Osteocyte (in vitro differentiated cells): ENCODE data around the gene HGD. TPM values are rescaled to one million over a fixed set of nuclear protein-coding genes. Genes with fewer than 3 reads are reported as not detected.

Source experiments
- DNase-seq: peaks from one replicate; pipeline ENCODE4 v3.0.0; 2021; ENCODE audit warnings: mixed read lengths; ENCODE audit not compliant: unreplicated experiment; ENCODE audit errors: extremely low spot score
- H3K27ac Mint-ChIP-seq: one replicate; pipeline ENCODE4 v1.8.0; 2021; ENCODE audit warnings: mild to moderate bottlenecking, mixed read lengths; ENCODE audit not compliant: unreplicated experiment
- H3K27me3 Mint-ChIP-seq: one replicate; pipeline ENCODE4 v1.8.0; 2021; ENCODE audit warnings: mixed read lengths; ENCODE audit not compliant: unreplicated experiment
- H3K36me3 Mint-ChIP-seq: one replicate; pipeline ENCODE4 v1.8.0; 2021; ENCODE audit warnings: mixed read lengths; ENCODE audit not compliant: unreplicated experiment
- H3K4me1 Mint-ChIP-seq: one replicate; pipeline ENCODE4 v1.8.0; 2021; ENCODE audit warnings: mixed read lengths; ENCODE audit not compliant: unreplicated experiment
- H3K4me3 Mint-ChIP-seq: one replicate; pipeline ENCODE4 v1.8.0; 2021; ENCODE audit warnings: mild to moderate bottlenecking, moderate library complexity, mixed read lengths; ENCODE audit not compliant: unreplicated experiment
- H3K9me3 Mint-ChIP-seq: one replicate; pipeline ENCODE4 v1.8.0; 2021; ENCODE audit warnings: mixed read lengths; ENCODE audit not compliant: unreplicated experiment
- total RNA-seq: library from RNA; stranded (reverse); gene quantifications from 2 replicates; pipeline ENCODE4 v1.2.1, GENCODE V29; 2021
- TF ChIP-seq, protein P1 (sequence below): fragments of 200-600 bp; sonication (generic); IDR thresholded peaks from 2 replicates; pipeline ENCODE4 v1.5.0; 2021; ENCODE audit warnings: antibody characterized with exemption, mild to moderate bottlenecking, moderate library complexity

Gene HGD
- total RNA-seq, 1 donor from 2014 or later = 0.27 TPM

DNA sequence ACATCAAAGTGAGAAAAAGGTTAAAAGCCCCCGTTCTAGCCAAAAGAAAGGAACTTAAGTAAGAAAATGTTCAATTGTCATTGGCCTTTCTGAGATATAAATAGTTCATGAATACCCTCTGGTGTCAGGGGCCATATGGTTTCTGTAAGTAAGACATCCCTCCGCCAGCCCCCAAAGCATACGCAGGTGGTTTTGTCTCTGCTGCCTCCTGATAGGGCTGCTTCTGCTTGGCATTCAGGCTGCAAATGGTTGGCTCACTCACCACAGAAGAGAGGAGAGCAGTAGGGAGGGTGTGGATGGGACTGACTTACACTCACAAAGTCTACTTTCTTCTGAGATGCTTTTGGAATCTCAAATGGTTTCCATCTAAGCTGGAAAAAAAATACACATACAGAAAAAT lies 29.8 kb downstream of the HGD start:
- TF ChIP-seq, protein P1, sequence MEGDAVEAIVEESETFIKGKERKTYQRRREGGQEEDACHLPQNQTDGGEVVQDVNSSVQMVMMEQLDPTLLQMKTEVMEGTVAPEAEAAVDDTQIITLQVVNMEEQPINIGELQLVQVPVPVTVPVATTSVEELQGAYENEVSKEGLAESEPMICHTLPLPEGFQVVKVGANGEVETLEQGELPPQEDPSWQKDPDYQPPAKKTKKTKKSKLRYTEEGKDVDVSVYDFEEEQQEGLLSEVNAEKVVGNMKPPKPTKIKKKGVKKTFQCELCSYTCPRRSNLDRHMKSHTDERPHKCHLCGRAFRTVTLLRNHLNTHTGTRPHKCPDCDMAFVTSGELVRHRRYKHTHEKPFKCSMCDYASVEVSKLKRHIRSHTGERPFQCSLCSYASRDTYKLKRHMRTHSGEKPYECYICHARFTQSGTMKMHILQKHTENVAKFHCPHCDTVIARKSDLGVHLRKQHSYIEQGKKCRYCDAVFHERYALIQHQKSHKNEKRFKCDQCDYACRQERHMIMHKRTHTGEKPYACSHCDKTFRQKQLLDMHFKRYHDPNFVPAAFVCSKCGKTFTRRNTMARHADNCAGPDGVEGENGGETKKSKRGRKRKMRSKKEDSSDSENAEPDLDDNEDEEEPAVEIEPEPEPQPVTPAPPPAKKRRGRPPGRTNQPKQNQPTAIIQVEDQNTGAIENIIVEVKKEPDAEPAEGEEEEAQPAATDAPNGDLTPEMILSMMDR = no peak
- no peak overlapping the region for H3K27ac Mint-ChIP-seq
- H3K9me3 Mint-ChIP-seq = no peaks in the 10 kb centered on the region
- DNase-seq = no peak
- H3K4me3 Mint-ChIP-seq = no peak overlapping the region
- H3K27me3 Mint-ChIP-seq = no peaks in the 10 kb centered on the region
- no peaks in the 10 kb centered on the region for H3K36me3 Mint-ChIP-seq
- H3K4me1 Mint-ChIP-seq = peaks cover 12% of the 10 kb centered on the region

DNA sequence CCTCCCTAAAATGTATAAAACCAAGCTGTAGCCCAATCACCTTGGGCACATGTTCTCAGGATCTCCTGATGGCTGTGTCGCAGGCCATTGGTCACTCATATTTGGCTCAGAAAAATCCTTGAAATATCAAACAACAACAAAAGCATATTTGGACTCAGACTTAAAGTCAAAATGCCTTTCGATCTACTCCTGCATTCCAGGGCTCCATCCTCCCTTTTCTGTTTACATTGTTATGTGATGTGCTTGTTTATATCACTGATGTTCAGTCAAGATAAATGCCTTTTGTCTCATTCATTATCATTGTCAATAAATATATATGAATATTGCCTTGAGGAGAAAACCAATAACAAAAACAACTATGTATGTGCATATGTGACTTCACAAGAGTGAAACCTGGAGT lies 31.7 kb downstream of the HGD start:
- Mint-ChIP-seq H3K4me3 (no peak overlapping the region), H3K36me3 (no peaks in the 10 kb centered on the region), H3K4me1 (peaks cover 27% of the 10 kb centered on the region), H3K27me3 (no peaks in the 10 kb centered on the region), H3K27ac (no peak overlapping the region), H3K9me3 (no peaks in the 10 kb centered on the region)
- no peak for DNase-seq
- TF ChIP-seq, protein P1 = no peak

DNA sequence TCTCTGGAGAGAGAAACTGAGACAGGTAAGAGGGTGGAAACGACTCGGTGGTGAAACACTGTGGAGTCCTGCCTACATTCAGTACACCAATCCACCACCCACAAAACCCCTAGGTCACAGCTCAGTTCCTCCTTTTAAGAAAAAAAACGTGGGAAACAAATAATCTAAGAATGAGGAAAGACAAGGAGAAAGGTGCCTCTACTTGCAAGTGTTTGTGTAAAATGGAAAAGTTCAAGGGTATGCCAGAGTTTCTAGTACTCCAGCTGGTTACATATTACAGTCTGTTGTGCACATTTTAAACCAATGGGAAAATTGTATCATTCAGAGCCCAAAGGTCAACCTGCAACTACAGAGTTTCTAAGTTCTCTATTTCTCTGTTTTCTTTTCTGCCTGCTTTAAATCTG lies 32.2 kb downstream of the HGD start:
- Mint-ChIP-seq H3K4me3 (no peak overlapping the region), H3K27me3 (no peaks in the 10 kb centered on the region), H3K9me3 (no peaks in the 10 kb centered on the region), H3K4me1 (peaks cover 32% of the 10 kb centered on the region), H3K27ac (no peak overlapping the region), H3K36me3 (no peaks in the 10 kb centered on the region)
- no peak for DNase-seq
- TF ChIP-seq, protein P1 = no peak

DNA sequence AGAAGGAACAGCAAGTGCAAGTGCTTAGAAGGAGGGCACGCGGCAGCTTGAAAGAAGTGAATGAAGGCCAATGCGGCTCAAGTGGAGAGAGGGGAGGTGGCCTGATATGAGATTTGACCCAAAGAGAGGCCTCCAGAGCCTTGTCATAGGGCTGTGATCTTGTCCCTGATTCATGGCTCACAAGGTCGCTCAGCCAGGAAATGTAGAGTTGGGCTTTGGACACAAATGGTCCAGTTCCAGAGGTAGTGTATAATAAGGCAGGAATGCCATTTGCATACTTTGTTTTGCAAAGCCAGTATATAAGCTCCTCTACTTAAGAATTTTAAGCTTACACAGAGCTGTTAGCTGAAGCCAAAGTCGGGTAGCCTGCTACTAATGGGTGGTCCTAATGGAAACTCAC lies 33.7 kb downstream of the HGD start:
- no peak for DNase-seq
- TF ChIP-seq, protein P1 = no peak
- Mint-ChIP-seq H3K27ac (no peak overlapping the region), H3K36me3 (no peaks in the 10 kb centered on the region), H3K4me3 (no peak overlapping the region), H3K9me3 (no peaks in the 10 kb centered on the region), H3K27me3 (no peaks in the 10 kb centered on the region), H3K4me1 (peaks cover 39% of the 10 kb centered on the region)

DNA sequence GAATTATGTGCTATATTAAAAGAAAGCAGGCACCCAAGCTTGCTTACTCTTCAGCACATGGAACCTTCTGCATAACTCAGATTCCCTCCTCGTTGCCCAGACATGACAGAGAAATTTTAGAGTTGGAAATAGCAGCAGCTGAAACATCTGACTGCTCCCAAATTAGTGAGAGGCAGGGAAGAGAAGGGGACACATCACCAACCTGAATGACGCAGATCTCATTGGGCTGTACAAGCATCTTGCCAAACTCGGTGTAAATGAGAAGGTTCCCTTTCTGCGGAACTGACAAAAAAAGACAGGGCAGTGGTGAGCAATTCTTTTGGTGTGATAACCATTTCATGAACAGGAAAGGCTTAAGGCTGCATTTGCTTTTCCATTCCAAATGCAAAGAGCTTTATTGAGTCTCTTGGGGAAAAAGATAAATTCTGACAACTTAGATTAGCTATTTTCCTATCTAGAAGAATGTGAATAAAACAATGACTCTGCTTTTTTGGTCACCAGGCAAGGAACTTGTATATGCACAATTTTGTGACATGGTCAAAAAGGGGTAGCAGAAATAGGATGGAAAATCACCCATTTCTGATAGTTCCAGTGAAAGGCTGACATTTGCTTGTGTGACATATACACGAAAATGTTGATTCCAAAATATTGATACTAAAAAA lies 35.1 kb downstream of the HGD start:
- no peak overlapping the region for H3K27ac Mint-ChIP-seq
- no peaks in the 10 kb centered on the region for H3K36me3 Mint-ChIP-seq
- peaks cover 29% of the 10 kb centered on the region for H3K4me1 Mint-ChIP-seq
- DNase-seq = no peak
- TF ChIP-seq, protein P1 = no peak
- no peak overlapping the region for H3K4me3 Mint-ChIP-seq
- H3K9me3 Mint-ChIP-seq = no peaks in the 10 kb centered on the region
- H3K27me3 Mint-ChIP-seq = no peaks in the 10 kb centered on the region
